ENCODE measurements around the gene SPSB3.
"Not testable (repeated sequence)": the region's sequence is repeated elsewhere in the genome, so short reads cannot be mapped to it uniquely, and the experiment has no call there.

SPSB3 gene

GRCh38 chr16:1816396-1817275 is 34.3 kb upstream of the SPSB3 start:
- no peak for DNase-seq

- DNase-seq, result no peak
These were observed 33.1 kb upstream of the SPSB3 start for GRCh38 chr16:1815461-1815860.

- peak; percentile 71 for DNase-seq
These were observed 30.4 kb upstream of the SPSB3 start for GRCh38 chr16:1812732-1813163.

GRCh38 chr16:1810536-1810935 is 28.2 kb upstream of the SPSB3 start:
- DNase-seq, result no peak

GRCh38 chr16:1810106-1810505 is 27.7 kb upstream of the SPSB3 start:
- no peak for DNase-seq

- no peak for DNase-seq
These were observed 27.0 kb upstream of the SPSB3 start for GRCh38 chr16:1809281-1809801.

- no peak for DNase-seq
These were observed 26.3 kb upstream of the SPSB3 start for GRCh38 chr16:1808691-1809090.

GRCh38 chr16:1807626-1808025 is 25.3 kb upstream of the SPSB3 start:
- DNase-seq, result no peak

GRCh38 chr16:1800701-1801100 is 18.3 kb upstream of the SPSB3 start:
- DNase-seq, result no peak

- DNase-seq, result not testable (repeated sequence)
These were observed 16.9 kb upstream of the SPSB3 start for GRCh38 chr16:1799263-1799662.

GRCh38 chr16:1794908-1795666 is 12.7 kb upstream of the SPSB3 start:
- no peak for DNase-seq

- DNase-seq, result no peak
These were observed 12.0 kb upstream of the SPSB3 start for GRCh38 chr16:1794221-1794871.

- DNase-seq, result no peak
These were observed 11.3 kb upstream of the SPSB3 start, which contains the start of gene IGFALS for GRCh38 chr16:1793578-1794220. TSS of gene IGFALS (minus strand) at chr16:1793705. CDS start at chr16:1793652, 53 bp downstream.

- no peak for DNase-seq
These were observed 10.6 kb upstream of the SPSB3 start for GRCh38 chr16:1792836-1793577.

GRCh38 chr16:1791943-1792812 is 9.8 kb upstream of the SPSB3 start:
- no peak for DNase-seq

GRCh38 chr16:1791256-1791942 is 9.0 kb upstream of the SPSB3 start:
- DNase-seq, result no peak

- no peak for DNase-seq
These were observed 8.4 kb upstream of the SPSB3 start for GRCh38 chr16:1790611-1791255.

GRCh38 chr16:1790261-1790610 is 7.9 kb upstream of the SPSB3 start:
- DNase-seq, result no peak

- no peak for DNase-seq
These were observed 7.3 kb upstream of the SPSB3 start for GRCh38 chr16:1789643-1790045.

GRCh38 chr16:1788708-1789100 is 6.3 kb upstream of the SPSB3 start:
- DNase-seq, result no peak
